22Rv1 (cell line): ENCODE results near the gene NFIA.

Source experiments
- ZFX ChIP-seq: fragments of 450-650 bp; IDR thresholded peaks from 2 replicates; pipeline ENCODE4 v1.6.1; 2017; ENCODE audit warnings: antibody characterized with exemption, borderline replicate concordance
- TF ChIP-seq, protein P1 (sequence below): fragments of 450-650 bp; IDR thresholded peaks from 2 replicates; pipeline ENCODE4 v1.5.1; 2017; ENCODE audit warnings: mild to moderate bottlenecking

DNA sequence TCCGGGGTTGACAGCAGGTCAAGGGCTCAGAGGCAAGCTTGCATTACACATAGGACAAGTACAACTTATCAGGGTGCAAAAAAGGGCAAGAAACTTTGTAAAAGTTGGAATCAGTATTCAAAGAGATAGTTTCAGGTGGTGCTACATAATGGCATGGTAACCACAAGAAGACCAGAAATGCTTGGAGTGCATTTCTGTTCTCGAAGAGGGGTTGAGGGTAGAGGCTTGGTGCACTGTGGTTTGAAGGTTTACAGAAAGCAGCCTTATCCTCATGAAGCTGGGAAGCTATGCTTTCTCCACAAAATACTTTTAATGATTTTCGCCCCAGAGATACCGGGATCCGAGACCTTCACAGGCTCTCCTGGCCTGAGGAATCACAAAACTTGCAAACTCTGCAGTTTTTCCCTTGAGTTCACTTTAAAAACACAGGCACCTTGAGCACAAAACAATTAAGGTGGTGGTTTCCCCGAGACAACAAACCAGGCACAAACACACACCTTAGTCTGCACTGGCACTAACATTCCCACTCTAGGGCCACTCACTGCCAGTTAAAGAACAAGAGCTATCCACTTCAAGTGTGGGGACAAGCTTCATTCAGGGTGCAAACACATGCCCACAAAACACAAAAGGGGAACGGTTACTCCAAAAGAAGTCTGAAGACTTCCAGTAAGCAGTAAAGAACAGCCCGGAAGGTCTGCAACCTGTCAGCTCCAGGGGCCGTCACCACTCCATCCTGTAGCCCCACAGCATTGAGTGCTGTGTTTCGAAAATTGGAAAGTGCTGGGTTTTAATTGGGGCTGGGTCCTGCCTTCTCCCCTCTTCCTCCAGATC lies 29.8 kb upstream of the NFIA start:
- TF ChIP-seq, protein P1, sequence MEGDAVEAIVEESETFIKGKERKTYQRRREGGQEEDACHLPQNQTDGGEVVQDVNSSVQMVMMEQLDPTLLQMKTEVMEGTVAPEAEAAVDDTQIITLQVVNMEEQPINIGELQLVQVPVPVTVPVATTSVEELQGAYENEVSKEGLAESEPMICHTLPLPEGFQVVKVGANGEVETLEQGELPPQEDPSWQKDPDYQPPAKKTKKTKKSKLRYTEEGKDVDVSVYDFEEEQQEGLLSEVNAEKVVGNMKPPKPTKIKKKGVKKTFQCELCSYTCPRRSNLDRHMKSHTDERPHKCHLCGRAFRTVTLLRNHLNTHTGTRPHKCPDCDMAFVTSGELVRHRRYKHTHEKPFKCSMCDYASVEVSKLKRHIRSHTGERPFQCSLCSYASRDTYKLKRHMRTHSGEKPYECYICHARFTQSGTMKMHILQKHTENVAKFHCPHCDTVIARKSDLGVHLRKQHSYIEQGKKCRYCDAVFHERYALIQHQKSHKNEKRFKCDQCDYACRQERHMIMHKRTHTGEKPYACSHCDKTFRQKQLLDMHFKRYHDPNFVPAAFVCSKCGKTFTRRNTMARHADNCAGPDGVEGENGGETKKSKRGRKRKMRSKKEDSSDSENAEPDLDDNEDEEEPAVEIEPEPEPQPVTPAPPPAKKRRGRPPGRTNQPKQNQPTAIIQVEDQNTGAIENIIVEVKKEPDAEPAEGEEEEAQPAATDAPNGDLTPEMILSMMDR: no peak
- no peak for TF ChIP-seq ZFX
